ENCODE data around the gene DENND2C. TPM values are rescaled to one million over a fixed set of nuclear protein-coding genes. Genes with fewer than 3 reads are reported as not detected.

The DENND2C gene
- total RNA-seq, 4 donors from 2014 or later, result 33.6 to 60.9 (median 53.6) TPM

DNA sequence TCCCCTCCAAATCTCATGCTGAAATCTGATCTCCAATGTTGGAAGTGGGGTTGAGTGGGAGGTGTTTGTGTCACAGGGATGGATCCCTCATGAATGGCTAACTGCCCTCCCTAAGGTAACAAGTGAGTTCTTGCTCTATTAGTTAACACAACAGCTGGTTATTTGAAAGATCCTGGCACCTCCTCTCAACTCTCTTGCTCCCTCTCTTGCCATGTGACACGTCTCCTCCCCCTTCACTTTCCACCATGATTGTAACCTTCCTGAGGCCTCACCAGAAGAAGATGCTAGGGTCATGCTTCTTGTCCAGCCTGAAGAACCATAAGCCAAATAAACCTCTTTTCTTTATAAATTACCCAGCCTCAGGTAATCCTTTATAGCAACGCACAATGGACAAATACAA, 28.5 kb downstream of the DENND2C start:
- H3K4me3 ChIP-seq, result no peak overlapping the region
- no peak for DNase-seq (ENCODE audit: low spot score in 2 of 2)
- H3K9me3 ChIP-seq, result no peaks in the 10 kb centered on the region
- 87% methylated on average over 2 of the region's 2 CpGs for WGBS
- no peaks in the 10 kb centered on the region for H3K36me3 ChIP-seq
- no peaks in the 10 kb centered on the region for H3K27me3 ChIP-seq
- TF ChIP-seq, protein P1, sequence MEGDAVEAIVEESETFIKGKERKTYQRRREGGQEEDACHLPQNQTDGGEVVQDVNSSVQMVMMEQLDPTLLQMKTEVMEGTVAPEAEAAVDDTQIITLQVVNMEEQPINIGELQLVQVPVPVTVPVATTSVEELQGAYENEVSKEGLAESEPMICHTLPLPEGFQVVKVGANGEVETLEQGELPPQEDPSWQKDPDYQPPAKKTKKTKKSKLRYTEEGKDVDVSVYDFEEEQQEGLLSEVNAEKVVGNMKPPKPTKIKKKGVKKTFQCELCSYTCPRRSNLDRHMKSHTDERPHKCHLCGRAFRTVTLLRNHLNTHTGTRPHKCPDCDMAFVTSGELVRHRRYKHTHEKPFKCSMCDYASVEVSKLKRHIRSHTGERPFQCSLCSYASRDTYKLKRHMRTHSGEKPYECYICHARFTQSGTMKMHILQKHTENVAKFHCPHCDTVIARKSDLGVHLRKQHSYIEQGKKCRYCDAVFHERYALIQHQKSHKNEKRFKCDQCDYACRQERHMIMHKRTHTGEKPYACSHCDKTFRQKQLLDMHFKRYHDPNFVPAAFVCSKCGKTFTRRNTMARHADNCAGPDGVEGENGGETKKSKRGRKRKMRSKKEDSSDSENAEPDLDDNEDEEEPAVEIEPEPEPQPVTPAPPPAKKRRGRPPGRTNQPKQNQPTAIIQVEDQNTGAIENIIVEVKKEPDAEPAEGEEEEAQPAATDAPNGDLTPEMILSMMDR (IDR thresholded peaks at IDR 0.05), result no peak
- TF ChIP-seq POLR2AphosphoS5 (IDR thresholded peaks at IDR 0.05) (no peak), EP300 (IDR thresholded peaks at IDR 0.05) (no peak), POLR2A (IDR thresholded peaks at IDR 0.05) (no peak)
- no peak overlapping the region for H3K27ac ChIP-seq
- H3K4me1 ChIP-seq, result no peaks in the 10 kb centered on the region

DNA sequence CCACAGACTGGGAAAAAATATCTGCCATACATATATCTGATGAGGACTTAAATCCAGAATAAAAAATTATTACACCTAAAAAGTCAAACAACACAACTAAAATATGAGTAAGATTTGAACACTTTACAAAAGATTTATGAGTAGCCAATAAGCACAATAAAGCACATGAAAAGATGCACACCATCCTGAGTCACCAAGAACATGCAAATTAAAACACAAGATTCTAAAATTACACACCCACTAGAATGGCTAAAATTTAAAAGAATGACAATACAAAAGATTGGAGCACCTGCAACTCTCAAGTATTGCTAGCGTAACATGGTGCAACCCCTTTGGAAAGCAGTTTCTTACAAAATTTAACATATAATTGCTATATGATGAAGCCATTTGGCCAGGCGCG, 30.9 kb downstream of the DENND2C start:
- WGBS, result 74% methylated on average over 3 of the region's 3 CpGs
- TF ChIP-seq POLR2A (IDR thresholded peaks at IDR 0.05) (no peak), EP300 (IDR thresholded peaks at IDR 0.05) (no peak), POLR2AphosphoS5 (IDR thresholded peaks at IDR 0.05) (no peak)
- TF ChIP-seq, protein P1 (IDR thresholded peaks at IDR 0.05), result no peak
- H3K4me1 ChIP-seq, result no peaks in the 10 kb centered on the region
- no peak overlapping the region for H3K27ac ChIP-seq
- no peaks in the 10 kb centered on the region for H3K36me3 ChIP-seq
- H3K27me3 ChIP-seq, result no peaks in the 10 kb centered on the region
- no peaks in the 10 kb centered on the region for H3K9me3 ChIP-seq
- no peak for DNase-seq (ENCODE audit: low spot score in 2 of 2)
- no peak overlapping the region for H3K4me3 ChIP-seq

DNA sequence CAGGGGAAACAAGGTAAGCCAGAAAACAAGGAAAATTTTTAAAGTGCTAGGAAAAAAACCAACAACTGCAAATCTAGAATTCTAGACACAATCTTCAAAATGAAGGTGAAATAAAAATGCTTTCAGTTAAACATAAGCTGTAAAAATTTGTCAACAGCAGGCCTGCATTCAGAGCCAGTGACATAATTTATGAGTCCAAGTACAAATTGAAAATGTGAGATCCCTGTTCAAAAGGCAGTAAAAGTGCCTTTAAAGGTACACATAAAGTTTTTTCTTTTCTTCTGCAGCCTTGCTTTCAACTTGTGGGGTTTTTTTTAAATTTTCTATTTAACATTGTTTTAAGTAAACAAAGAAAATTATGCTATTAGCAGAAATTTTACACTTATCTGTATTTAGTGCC, 37.4 kb downstream of the DENND2C start:
- Histone ChIP-seq H3K27me3 (no peaks in the 10 kb centered on the region), H3K4me3 (no peak overlapping the region), H3K4me1 (no peaks in the 10 kb centered on the region), H3K27ac (no peak overlapping the region), H3K9me3 (no peaks in the 10 kb centered on the region), H3K36me3 (no peaks in the 10 kb centered on the region)
- TF ChIP-seq POLR2A (IDR thresholded peaks at IDR 0.05) (no peak), POLR2AphosphoS5 (IDR thresholded peaks at IDR 0.05) (no peak), EP300 (IDR thresholded peaks at IDR 0.05) (no peak)
- TF ChIP-seq, protein P1 (IDR thresholded peaks at IDR 0.05), result no peak
- no peak for DNase-seq (ENCODE audit: low spot score in 2 of 2)

DNA sequence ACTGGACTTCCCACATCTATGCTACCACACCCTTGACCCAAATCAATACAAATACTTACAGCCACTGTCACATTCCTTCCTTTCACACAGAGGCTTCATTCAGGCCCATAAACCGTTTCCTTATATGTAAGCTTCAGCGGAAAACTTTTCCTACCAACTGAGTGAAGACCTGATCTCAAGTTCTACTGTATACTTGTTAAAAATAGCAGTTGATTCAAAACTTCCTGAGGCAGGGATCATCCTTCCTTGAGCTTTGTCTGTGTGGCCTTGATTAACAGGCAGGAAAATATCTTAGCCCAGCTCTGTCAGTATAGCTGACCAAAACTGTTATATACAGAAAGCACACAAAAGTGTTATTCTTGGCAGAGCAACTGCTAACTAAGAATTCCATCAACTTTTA, 42.7 kb downstream of the DENND2C start:
- Histone ChIP-seq H3K9me3 (no peaks in the 10 kb centered on the region), H3K27ac (no peak overlapping the region), H3K4me3 (no peak overlapping the region), H3K27me3 (no peaks in the 10 kb centered on the region), H3K4me1 (no peaks in the 10 kb centered on the region), H3K36me3 (peaks cover 13% of the 10 kb centered on the region)
- WGBS, result 59% methylated on average over 2 of the region's 2 CpGs
- DNase-seq (ENCODE audit: low spot score in 2 of 2), result no peak
- TF ChIP-seq, protein P1 (IDR thresholded peaks at IDR 0.05), result no peak
- TF ChIP-seq POLR2A (IDR thresholded peaks at IDR 0.05) (no peak), EP300 (IDR thresholded peaks at IDR 0.05) (no peak), POLR2AphosphoS5 (IDR thresholded peaks at IDR 0.05) (no peak)

DNA sequence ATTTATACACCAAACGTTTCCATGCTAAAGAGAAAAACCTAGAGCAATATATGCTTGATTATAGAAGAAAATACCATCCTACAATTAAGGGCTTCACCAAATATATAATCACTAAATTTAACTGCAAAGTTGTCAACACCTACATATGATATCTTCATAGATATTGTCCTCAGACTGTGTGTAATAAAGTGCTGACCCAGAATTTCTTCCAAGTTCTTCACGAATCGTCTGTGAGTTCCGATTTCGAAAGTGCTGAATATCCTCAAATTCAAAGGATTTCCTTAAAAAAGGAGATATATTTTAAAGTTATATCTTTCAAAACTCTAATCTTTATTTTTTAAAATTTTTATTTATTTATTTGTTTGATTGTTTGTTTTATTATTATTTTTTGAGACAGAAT, 46.5 kb downstream of the DENND2C start:
- Histone ChIP-seq H3K4me1 (no peaks in the 10 kb centered on the region), H3K36me3 (peaks cover 20% of the 10 kb centered on the region), H3K27me3 (no peaks in the 10 kb centered on the region), H3K4me3 (no peak overlapping the region), H3K27ac (no peak overlapping the region), H3K9me3 (no peaks in the 10 kb centered on the region)
- TF ChIP-seq, protein P1 (IDR thresholded peaks at IDR 0.05), result no peak
- TF ChIP-seq POLR2AphosphoS5 (IDR thresholded peaks at IDR 0.05) (no peak), EP300 (IDR thresholded peaks at IDR 0.05) (no peak), POLR2A (IDR thresholded peaks at IDR 0.05) (no peak)
- DNase-seq (ENCODE audit: low spot score in 2 of 2), result no peak
- 92% methylated on average over 5 of the region's 5 CpGs for WGBS
